ENCODE measurements around the gene GRK3.

GRK3 gene

DNA sequence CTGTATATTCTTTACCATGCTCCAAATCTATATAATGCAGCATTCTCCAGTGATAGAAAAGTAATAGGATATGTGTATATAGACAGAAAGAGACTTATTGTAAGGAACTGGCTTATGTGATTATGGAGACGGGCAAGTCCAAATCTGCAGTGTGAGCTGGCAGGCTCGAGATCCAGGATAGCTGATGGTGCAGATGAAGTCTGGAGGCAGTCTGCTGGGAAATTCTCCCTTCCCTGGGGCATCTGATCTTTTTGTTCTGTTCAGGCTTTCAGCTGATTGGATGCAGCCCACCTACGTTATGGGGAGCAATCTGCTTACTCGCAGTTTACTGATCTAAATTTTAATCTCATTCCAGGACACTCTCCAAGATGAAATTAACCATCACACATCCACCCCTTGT, 73.2 kb downstream of the GRK3 start:
- no peaks in the 10 kb centered on the region for H3K27me3 ChIP-seq (ENCODE audit: insufficient read depth, poor library complexity, severe bottlenecking)
- DNase-seq (ENCODE audit: low read depth in 1 of 2, low spot score in 1 of 2) = no peak
- TF ChIP-seq, protein P1, sequence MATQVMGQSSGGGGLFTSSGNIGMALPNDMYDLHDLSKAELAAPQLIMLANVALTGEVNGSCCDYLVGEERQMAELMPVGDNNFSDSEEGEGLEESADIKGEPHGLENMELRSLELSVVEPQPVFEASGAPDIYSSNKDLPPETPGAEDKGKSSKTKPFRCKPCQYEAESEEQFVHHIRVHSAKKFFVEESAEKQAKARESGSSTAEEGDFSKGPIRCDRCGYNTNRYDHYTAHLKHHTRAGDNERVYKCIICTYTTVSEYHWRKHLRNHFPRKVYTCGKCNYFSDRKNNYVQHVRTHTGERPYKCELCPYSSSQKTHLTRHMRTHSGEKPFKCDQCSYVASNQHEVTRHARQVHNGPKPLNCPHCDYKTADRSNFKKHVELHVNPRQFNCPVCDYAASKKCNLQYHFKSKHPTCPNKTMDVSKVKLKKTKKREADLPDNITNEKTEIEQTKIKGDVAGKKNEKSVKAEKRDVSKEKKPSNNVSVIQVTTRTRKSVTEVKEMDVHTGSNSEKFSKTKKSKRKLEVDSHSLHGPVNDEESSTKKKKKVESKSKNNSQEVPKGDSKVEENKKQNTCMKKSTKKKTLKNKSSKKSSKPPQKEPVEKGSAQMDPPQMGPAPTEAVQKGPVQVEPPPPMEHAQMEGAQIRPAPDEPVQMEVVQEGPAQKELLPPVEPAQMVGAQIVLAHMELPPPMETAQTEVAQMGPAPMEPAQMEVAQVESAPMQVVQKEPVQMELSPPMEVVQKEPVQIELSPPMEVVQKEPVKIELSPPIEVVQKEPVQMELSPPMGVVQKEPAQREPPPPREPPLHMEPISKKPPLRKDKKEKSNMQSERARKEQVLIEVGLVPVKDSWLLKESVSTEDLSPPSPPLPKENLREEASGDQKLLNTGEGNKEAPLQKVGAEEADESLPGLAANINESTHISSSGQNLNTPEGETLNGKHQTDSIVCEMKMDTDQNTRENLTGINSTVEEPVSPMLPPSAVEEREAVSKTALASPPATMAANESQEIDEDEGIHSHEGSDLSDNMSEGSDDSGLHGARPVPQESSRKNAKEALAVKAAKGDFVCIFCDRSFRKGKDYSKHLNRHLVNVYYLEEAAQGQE (IDR thresholded peaks at IDR 0.05; ENCODE audit: insufficient replicate concordance, low read depth) = no peak
- no peak for TF ChIP-seq SPI1 (IDR thresholded peaks at IDR 0.05; ENCODE audit: borderline replicate concordance, low read depth)
- TF ChIP-seq, protein P2, sequence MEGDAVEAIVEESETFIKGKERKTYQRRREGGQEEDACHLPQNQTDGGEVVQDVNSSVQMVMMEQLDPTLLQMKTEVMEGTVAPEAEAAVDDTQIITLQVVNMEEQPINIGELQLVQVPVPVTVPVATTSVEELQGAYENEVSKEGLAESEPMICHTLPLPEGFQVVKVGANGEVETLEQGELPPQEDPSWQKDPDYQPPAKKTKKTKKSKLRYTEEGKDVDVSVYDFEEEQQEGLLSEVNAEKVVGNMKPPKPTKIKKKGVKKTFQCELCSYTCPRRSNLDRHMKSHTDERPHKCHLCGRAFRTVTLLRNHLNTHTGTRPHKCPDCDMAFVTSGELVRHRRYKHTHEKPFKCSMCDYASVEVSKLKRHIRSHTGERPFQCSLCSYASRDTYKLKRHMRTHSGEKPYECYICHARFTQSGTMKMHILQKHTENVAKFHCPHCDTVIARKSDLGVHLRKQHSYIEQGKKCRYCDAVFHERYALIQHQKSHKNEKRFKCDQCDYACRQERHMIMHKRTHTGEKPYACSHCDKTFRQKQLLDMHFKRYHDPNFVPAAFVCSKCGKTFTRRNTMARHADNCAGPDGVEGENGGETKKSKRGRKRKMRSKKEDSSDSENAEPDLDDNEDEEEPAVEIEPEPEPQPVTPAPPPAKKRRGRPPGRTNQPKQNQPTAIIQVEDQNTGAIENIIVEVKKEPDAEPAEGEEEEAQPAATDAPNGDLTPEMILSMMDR (IDR thresholded peaks at IDR 0.05; ENCODE audit: insufficient read depth, low read length) = no peak
- no peak for TF ChIP-seq GABPA (IDR thresholded peaks at IDR 0.05; ENCODE audit: low read depth)
- TF ChIP-seq POLR2AphosphoS5 (IDR thresholded peaks at IDR 0.05; ENCODE audit: low read depth) = no peak
- no peak overlapping the region for H3K4me3 ChIP-seq (replicated peaks; ENCODE audit: insufficient read depth, low read length)
- no peak overlapping the region for H3K27ac ChIP-seq (replicated peaks)

GRCh38 chr22:25638638-25639037, 74.2 kb downstream of the GRK3 start:
- DNase-seq (ENCODE audit: low read depth in 1 of 2, low spot score in 1 of 2) = no peak
- Histone ChIP-seq H3K27me3 (ENCODE audit: insufficient read depth, poor library complexity, severe bottlenecking) (no peaks in the 10 kb centered on the region), H3K27ac (replicated peaks) (no peak overlapping the region), H3K4me3 (replicated peaks; ENCODE audit: insufficient read depth, low read length) (no peak overlapping the region)
- TF ChIP-seq SPI1 (IDR thresholded peaks at IDR 0.05; ENCODE audit: borderline replicate concordance, low read depth) (no peak), GABPA (IDR thresholded peaks at IDR 0.05; ENCODE audit: low read depth) (no peak)
- TF ChIP-seq, protein P2 (IDR thresholded peaks at IDR 0.05; ENCODE audit: insufficient read depth, low read length) = no peak

- H3K27ac ChIP-seq (replicated peaks) = no peak overlapping the region
- no peak overlapping the region for H3K4me3 ChIP-seq (replicated peaks; ENCODE audit: insufficient read depth, low read length)
- no peak for DNase-seq (ENCODE audit: low read depth in 1 of 2, low spot score in 1 of 2)
- no peaks in the 10 kb centered on the region for H3K27me3 ChIP-seq (ENCODE audit: insufficient read depth, poor library complexity, severe bottlenecking)
- TF ChIP-seq GABPA (IDR thresholded peaks at IDR 0.05; ENCODE audit: low read depth) = no peak
- TF ChIP-seq, protein P2 (IDR thresholded peaks at IDR 0.05; ENCODE audit: insufficient read depth, low read length) = no peak
- TF ChIP-seq POLR2AphosphoS5 (IDR thresholded peaks at IDR 0.05; ENCODE audit: low read depth) = no peak
- no peak for TF ChIP-seq SPI1 (IDR thresholded peaks at IDR 0.05; ENCODE audit: borderline replicate concordance, low read depth)
- TF ChIP-seq, protein P1 (IDR thresholded peaks at IDR 0.05; ENCODE audit: insufficient replicate concordance, low read depth) = no peak
Observed at GRCh38 chr22:25641650-25642049, 77.2 kb downstream of the GRK3 start.
